Measurements from ENCODE around the gene ARID3B.

GRCh38 chr15:74598126-74598842 is 57.3 kb downstream of the ARID3B start:
- TF ChIP-seq CTCF (IDR thresholded peaks at IDR 0.05) (peak in 1 of 5 experiments; percentile 22), POLR2A (IDR thresholded peaks at IDR 0.05) (peak in 1 of 2 donors; percentile 87), EP300 (IDR thresholded peaks at IDR 0.05) (peak; percentile 61 to 93)

All from tibial nerve (tissue), 4 donors.